SK-N-SH (cell line): ENCODE measurements around the gene FOXB1. TPM values are rescaled to one million over a fixed set of nuclear protein-coding genes. Genes with fewer than 3 reads are reported as not detected.

Experiments
- CTCF ChIA-PET: fragments of 300-600, 350-600 bp; formaldehyde crosslinking; extraction: SDS; loops from one replicate; lab custom pipeline; 2021; lab: Yijun Ruan, JAX
- POLR2A ChIA-PET: fragments of 350-600 bp; sonication (Branson Sonifier 250); formaldehyde crosslinking; extraction: SDS; loops from one replicate; lab custom pipeline; 2020; ENCODE audit warnings: antibody characterized with exemption, inconsistent platforms; lab: Yijun Ruan, JAX
- DNase-seq: peaks from one replicate; pipeline ENCODE4 v3.0.0; 2012
- H2AFZ ChIP-seq: fragments of 200-600 bp; sonication (generic); 2 replicates; pipeline ENCODE4 v1.8.1; 2016; ENCODE audit warnings: antibody characterized with exemption, mild to moderate bottlenecking, low read depth
- H3F3A ChIP-seq: fragments of 200-600 bp; sonication (generic); replicated peaks from 2 replicates; pipeline ENCODE3; 2016; ENCODE audit warnings: antibody characterized with exemption, mild to moderate bottlenecking; ENCODE audit not compliant: insufficient read depth
- H3K27ac ChIP-seq, 2 experiments: fragments of 200-500 bp in 1 of 2; fragments of 200-600 bp in 1 of 2; sonication (Bioruptor generic) in 1 of 2; sonication (generic), shearing (Covaris generic) in 1 of 2; 2 replicates each; pipeline versions ENCODE4 v1.5.1 to v1.6.1; 2014 to 2016; ENCODE audit warnings: low read depth in 2 of 2, inconsistent platforms in 1 of 2, low read length in 1 of 2, mild to moderate bottlenecking in 1 of 2, mixed read lengths in 1 of 2
- H3K27me3 ChIP-seq: fragments of 200-600 bp; sonication (generic), shearing (Covaris generic); 2 replicates; pipeline ENCODE4 v1.6.1; 2016; ENCODE audit warnings: mixed run types; ENCODE audit not compliant: insufficient read depth
- H3K36me3 ChIP-seq, 2 experiments: fragments of 200-500 bp in 1 of 2; fragments of 200-600 bp in 1 of 2; sonication (Bioruptor generic) in 1 of 2; sonication (generic) in 1 of 2; replicated peaks in 1 of 2; 2 replicates each; pipeline versions ENCODE3 to v1.5.1; 2014 to 2016; ENCODE audit warnings: low read length in 1 of 2, mild to moderate bottlenecking in 1 of 2; ENCODE audit not compliant: insufficient read depth in 2 of 2, control insufficient read depth in 1 of 2
- H3K4me1 ChIP-seq, 2 experiments: fragments of 200-500 bp in 1 of 2; fragments of 200-600 bp in 1 of 2; sonication (Bioruptor generic) in 1 of 2; sonication (generic), shearing (Covaris generic) in 1 of 2; 2 replicates each; pipeline versions ENCODE4 v1.5.1 to v1.6.1; 2014 to 2016; ENCODE audit warnings: low read depth in 1 of 2, low read length in 1 of 2, mixed run types in 1 of 2; ENCODE audit not compliant: insufficient read depth in 2 of 2, control insufficient read depth in 1 of 2
- H3K4me2 ChIP-seq: fragments of 200-600 bp; sonication (generic), shearing (Covaris generic); 2 replicates; pipeline ENCODE4 v1.6.1; 2017; ENCODE audit warnings: mixed run types
- H3K4me3 ChIP-seq, 2 experiments: fragments of 200-500 bp in 1 of 2; fragments of 200-600 bp in 1 of 2; sonication (Bioruptor generic) in 1 of 2; sonication (generic), shearing (Covaris generic) in 1 of 2; 2 replicates each; pipeline versions ENCODE4 v1.5.1 to v1.8.1; 2014 to 2016; ENCODE audit warnings: low read depth in 2 of 2, inconsistent platforms in 1 of 2, low read length in 1 of 2, mild to moderate bottlenecking in 1 of 2, mixed read lengths in 1 of 2, moderate library complexity in 1 of 2
- H3K79me2 ChIP-seq: fragments of 200-600 bp; sonication (generic); 2 replicates; pipeline ENCODE4 v1.8.1; 2017; ENCODE audit warnings: mild to moderate bottlenecking; ENCODE audit not compliant: insufficient read depth
- H3K9ac ChIP-seq: fragments of 200-600 bp; sonication (generic); 2 replicates; pipeline ENCODE4 v1.6.1; 2017; ENCODE audit warnings: mixed run types
- H3K9me2 ChIP-seq: fragments of 200-600 bp; sonication (generic); 2 replicates; pipeline ENCODE4 v1.6.1; 2017; ENCODE audit warnings: mixed run types
- H3K9me3 ChIP-seq: fragments of 200-600 bp; sonication (generic); 2 replicates; pipeline ENCODE4 v1.6.1; 2017; ENCODE audit warnings: mixed run types, mild to moderate bottlenecking, moderate library complexity
- H4K20me1 ChIP-seq: fragments of 200-600 bp; sonication (generic); 2 replicates; pipeline ENCODE4 v1.6.1; 2017; ENCODE audit warnings: mild to moderate bottlenecking, mixed run types; ENCODE audit not compliant: insufficient read depth
- CHD2 ChIP-seq: fragments of 150-350 bp; IDR thresholded peaks from 2 replicates; pipeline ENCODE4 v1.6.1; 2018; ENCODE audit warnings: low read length; ENCODE audit not compliant: partially characterized antibody
- ELF1 ChIP-seq: IDR thresholded peaks from 2 replicates; pipeline ENCODE4 v1.4.0; 2012
- EZH2phosphoT487 ChIP-seq: fragments of 200-600 bp; sonication (generic); IDR thresholded peaks from 2 replicates; pipeline ENCODE4 v1.6.1; 2017; ENCODE audit warnings: low read depth, mixed run types, mild to moderate bottlenecking, antibody characterized with exemption, moderate library complexity, borderline replicate concordance
- FOSL2 ChIP-seq: IDR thresholded peaks from 2 replicates; pipeline ENCODE4 v1.4.0; 2012; ENCODE audit warnings: low read depth, mild to moderate bottlenecking, moderate library complexity, borderline replicate concordance
- FOXM1 ChIP-seq: IDR thresholded peaks from 2 replicates; pipeline ENCODE4 v1.4.0; 2012; ENCODE audit warnings: low read depth, mild to moderate bottlenecking
- JUND ChIP-seq: IDR thresholded peaks from 2 replicates; pipeline ENCODE4 v1.4.0; 2012
- NFIC ChIP-seq: IDR thresholded peaks from 2 replicates; pipeline ENCODE4 v1.4.0; 2012; ENCODE audit warnings: borderline replicate concordance
- NRF1 ChIP-seq: IDR thresholded peaks from 2 replicates; pipeline ENCODE4 v1.6.1; 2012; ENCODE audit warnings: low read depth, mild to moderate bottlenecking, low read length
- POLR2AphosphoS5 ChIP-seq: IDR thresholded peaks from 2 replicates; pipeline ENCODE4 v1.6.1; 2012; ENCODE audit warnings: low read depth, low read length
- RAD21 ChIP-seq: IDR thresholded peaks from 2 replicates; pipeline ENCODE4 v1.6.1; 2012; ENCODE audit warnings: mild to moderate bottlenecking, low read length
- RXRA ChIP-seq: IDR thresholded peaks from 2 replicates; pipeline ENCODE4 v1.4.0; 2012; ENCODE audit warnings: low read depth, mild to moderate bottlenecking, borderline replicate concordance
- SIN3A ChIP-seq: IDR thresholded peaks from 2 replicates; pipeline ENCODE4 v1.6.1; 2012; ENCODE audit warnings: low read depth, mild to moderate bottlenecking, low read length, moderate library complexity, borderline replicate concordance
- SMC3 ChIP-seq: IDR thresholded peaks from 2 replicates; pipeline ENCODE4 v1.6.1; 2012; ENCODE audit warnings: low read depth, low read length, improper control_type of control experiment
- TAF1 ChIP-seq: IDR thresholded peaks from 2 replicates; pipeline ENCODE4 v1.6.1; 2012; ENCODE audit warnings: low read depth, mild to moderate bottlenecking, low read length, moderate library complexity, borderline replicate concordance
- TCF12 ChIP-seq: IDR thresholded peaks from 2 replicates; pipeline ENCODE4 v1.4.0; 2012
- TEAD4 ChIP-seq: IDR thresholded peaks from 2 replicates; pipeline ENCODE4 v1.4.0; 2012; ENCODE audit warnings: mild to moderate bottlenecking, borderline replicate concordance; ENCODE audit not compliant: insufficient read depth
- USF1 ChIP-seq: IDR thresholded peaks from 2 replicates; pipeline ENCODE4 v1.4.0; 2012; ENCODE audit warnings: low read depth, borderline replicate concordance
- USF2 ChIP-seq: fragments of 150-350 bp; IDR thresholded peaks from 2 replicates; pipeline ENCODE4 v1.6.1; 2017; ENCODE audit warnings: antibody characterized with exemption, low read length, low read depth, borderline replicate concordance
- WGBS: methylation state at CpG from one replicate; pipeline ENCODE4 v1.1.6; 2017; ENCODE audit warnings: low lambda C conversion rate; 5-methylcytosine and 5-hydroxymethylcytosine counted together
- polyA plus RNA-seq, 3 experiments: library from polyadenylated mRNA; depleted of rRNA; stranded (reverse); fragments of >200 nt; gene quantifications; 2 replicates each; pipeline ENCODE4 v1.2.3, GENCODE V29; 2012

The FOXB1 gene
- polyA plus RNA-seq, 1 of the 3 experiments (the other 2 are of a cell fraction) = not detected

- H3K4me1 ChIP-seq = no peaks in the 10 kb centered on the region
- POLR2A ChIA-PET = no interaction called here
- H3K27ac ChIP-seq = no peak overlapping the region
- WGBS = 6% methylated on average over 1 of the region's 1 CpG
- no peak overlapping the region for H3K4me3 ChIP-seq
- H3K27me3 ChIP-seq = no peaks in the 10 kb centered on the region
- TF ChIP-seq EZH2phosphoT487 = no peak
- TF ChIP-seq, all 33 proteins: peak for 0
- H3K4me2 ChIP-seq = no peak overlapping the region
- H3K9me3 ChIP-seq = no peaks in the 10 kb centered on the region
- no peaks in the 10 kb centered on the region for H3K79me2 ChIP-seq
- no peak for DNase-seq
- H3K9ac ChIP-seq = no peak overlapping the region
- H3K9me2 ChIP-seq = no peaks in the 10 kb centered on the region
- no peaks in the 10 kb centered on the region for H3F3A ChIP-seq
- no peaks in the 10 kb centered on the region for H4K20me1 ChIP-seq
- no peak overlapping the region for H2AFZ ChIP-seq
- H3K36me3 ChIP-seq = no peaks in the 10 kb centered on the region
- CTCF ChIA-PET = no interaction called here
Observed at GRCh38 chr15:60049948-60050347, 45.8 kb downstream of the FOXB1 start.

GRCh38 chr15:60052796-60053195 is 48.7 kb downstream of the FOXB1 start:
- no peak overlapping the region for H3K9ac ChIP-seq
- no peak for TF ChIP-seq FOXM1
- no peak for TF ChIP-seq CHD2
- TF ChIP-seq TEAD4 = no peak
- no peak for TF ChIP-seq NFIC
- TF ChIP-seq TAF1 = no peak
- no peak for TF ChIP-seq NRF1
- no peak for TF ChIP-seq FOSL2
- TF ChIP-seq RXRA = no peak
- TF ChIP-seq RAD21 = no peak
- no peak for TF ChIP-seq TCF12
- no peak for TF ChIP-seq JUND
- no peak for TF ChIP-seq ELF1
- no peak for TF ChIP-seq SMC3
- no peak for TF ChIP-seq SIN3A
- no peak for TF ChIP-seq USF1
- TF ChIP-seq POLR2AphosphoS5 = no peak
- TF ChIP-seq USF2 = no peak
- H4K20me1 ChIP-seq = no peaks in the 10 kb centered on the region
- no peak overlapping the region for H3K4me2 ChIP-seq
- no peak for DNase-seq
- H3K4me3 ChIP-seq = no peak overlapping the region
- no peaks in the 10 kb centered on the region for H3K4me1 ChIP-seq
- H3K9me3 ChIP-seq = no peaks in the 10 kb centered on the region
- no peak overlapping the region for H2AFZ ChIP-seq
- 2% methylated on average over 2 of the region's 2 CpGs for WGBS
- no peaks in the 10 kb centered on the region for H3K36me3 ChIP-seq
- H3K27ac ChIP-seq = no peak overlapping the region
- no peaks in the 10 kb centered on the region for H3F3A ChIP-seq
- H3K79me2 ChIP-seq = no peaks in the 10 kb centered on the region
- no peaks in the 10 kb centered on the region for H3K27me3 ChIP-seq
- no peaks in the 10 kb centered on the region for H3K9me2 ChIP-seq
- ChIA-PET POLR2A (no interaction called here), CTCF (interaction anchor here (1.0 kb wide), 1 partner anchor 10 kb away, joined by 4 read pairs; no protein-coding TSS in a partner anchor)
